ENCODE data around the gene KIAA0825.

KIAA0825 gene

DNA sequence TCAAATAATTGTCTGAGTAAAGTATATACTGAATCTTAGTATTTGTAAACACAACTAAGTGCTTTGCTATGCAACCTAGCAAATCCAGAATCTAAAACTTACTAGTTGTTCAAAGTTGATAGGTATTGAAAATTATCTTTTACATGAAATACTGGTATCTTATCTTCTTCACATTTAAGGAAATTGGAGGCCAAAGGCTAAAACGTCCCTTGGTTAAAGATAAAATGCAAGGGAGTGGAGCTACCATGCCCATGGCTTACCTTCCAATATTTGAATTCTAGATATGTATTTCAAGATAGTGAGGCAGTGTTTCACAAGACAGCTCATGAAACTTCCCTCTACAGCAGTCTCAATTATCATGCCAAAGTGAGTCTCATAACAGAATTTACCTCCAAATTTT lies 373.5 kb downstream of the KIAA0825 start:
- no peaks in the 10 kb centered on the region for H3K27me3 Mint-ChIP-seq
- ATAC-seq (replicated peaks) = no peak

DNA sequence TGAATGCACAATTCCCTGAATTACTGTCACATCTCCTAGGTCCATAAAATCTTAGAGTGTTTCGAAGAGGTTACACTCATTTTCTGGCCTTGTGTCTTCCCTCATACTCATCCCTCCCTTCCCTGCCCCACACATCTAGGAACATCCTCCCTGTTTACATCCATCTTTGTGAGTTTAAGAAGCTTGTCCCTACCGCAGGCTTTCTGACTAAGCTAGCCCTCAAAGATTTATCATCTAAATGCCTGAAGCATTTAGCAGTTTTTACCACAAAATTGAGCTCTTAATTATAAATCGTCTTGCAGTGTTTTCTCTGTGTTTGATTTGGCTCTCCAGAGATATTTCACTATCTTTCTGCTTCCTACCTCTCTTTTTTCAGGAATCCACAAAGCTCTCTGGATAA lies 374.8 kb downstream of the KIAA0825 start:
- no peaks in the 10 kb centered on the region for H3K9me3 Mint-ChIP-seq
- DNase-seq (no peak), ATAC-seq (replicated peaks) (no peak)
- no peaks in the 10 kb centered on the region for H3K4me1 Mint-ChIP-seq
- H3K36me3 Mint-ChIP-seq = no peaks in the 10 kb centered on the region
- H3K27ac Mint-ChIP-seq = no peak overlapping the region
- no peak overlapping the region for H3K4me3 Mint-ChIP-seq
- no peaks in the 10 kb centered on the region for H3K27me3 Mint-ChIP-seq

More for the DNA sequence above, 373.5 kb downstream of the KIAA0825 start:
- H3K9me3 Mint-ChIP-seq = no peaks in the 10 kb centered on the region
- H3K4me3 Mint-ChIP-seq = no peak overlapping the region
- DNase-seq = no peak
- H3K27ac Mint-ChIP-seq = no peak overlapping the region
- no peaks in the 10 kb centered on the region for H3K4me1 Mint-ChIP-seq
- no peaks in the 10 kb centered on the region for H3K36me3 Mint-ChIP-seq

DNA sequence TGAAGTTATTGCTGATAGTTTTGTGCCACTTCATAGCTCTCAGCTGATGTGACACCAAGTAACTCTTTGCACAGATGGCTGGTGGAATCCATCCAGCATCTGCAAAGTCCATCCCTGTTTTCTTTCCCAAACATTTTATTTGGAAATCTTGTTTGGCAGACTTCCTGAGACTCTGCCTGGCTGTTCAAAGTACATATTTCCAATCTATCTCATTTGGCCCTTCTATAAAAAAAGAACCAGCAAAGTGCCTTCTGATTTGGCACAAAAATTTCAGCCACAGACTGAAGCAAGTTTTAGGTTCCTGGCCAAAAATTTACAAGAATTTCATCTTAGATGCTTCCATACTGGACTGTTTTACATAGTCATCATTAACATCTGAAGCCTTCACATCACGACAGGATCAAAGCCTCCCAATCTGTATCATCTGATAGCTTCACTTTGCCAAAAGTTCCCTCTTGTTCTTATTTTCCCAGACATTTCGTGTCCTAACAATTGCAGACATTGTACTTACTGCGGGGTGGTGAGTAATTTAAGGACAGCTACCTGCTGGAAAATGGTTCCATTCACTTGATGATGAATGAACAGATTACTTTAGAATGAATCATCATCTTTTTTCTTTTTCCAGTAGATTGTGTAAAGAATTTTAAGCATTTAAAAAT lies 377.3 kb downstream of the KIAA0825 start:
- H3K27ac Mint-ChIP-seq = no peak overlapping the region
- H3K9me3 Mint-ChIP-seq = peaks cover 0 to 1% of the 10 kb centered on the region in 2 donors
- no peak for DNase-seq
- H3K4me1 Mint-ChIP-seq = no peaks in the 10 kb centered on the region
- H3K36me3 Mint-ChIP-seq = no peaks in the 10 kb centered on the region
- no peaks in the 10 kb centered on the region for H3K27me3 Mint-ChIP-seq
- no peak overlapping the region for H3K4me3 Mint-ChIP-seq
- no peak for ATAC-seq (replicated peaks)

DNA sequence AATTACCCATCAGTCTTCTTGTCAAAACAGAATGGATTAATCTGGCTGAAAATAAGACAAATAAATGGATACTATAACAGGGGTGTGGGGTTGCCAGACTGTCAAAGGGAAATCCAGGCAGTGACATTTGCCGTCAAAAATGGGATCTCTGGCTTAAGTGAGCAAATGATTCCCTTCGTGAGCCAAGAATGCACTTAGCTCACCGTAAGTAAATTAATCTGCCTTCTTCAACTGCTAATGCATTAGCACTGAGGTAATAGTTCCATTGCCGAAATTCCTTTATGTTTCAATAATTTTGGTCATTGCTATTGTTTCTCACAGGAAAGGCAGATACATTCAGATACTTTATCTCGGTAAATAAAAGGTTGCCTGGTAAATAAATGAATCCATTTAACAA lies 377.8 kb downstream of the KIAA0825 start:
- no peak for ATAC-seq (replicated peaks)
- no peak overlapping the region for H3K4me3 Mint-ChIP-seq
- no peak overlapping the region for H3K27ac Mint-ChIP-seq
- H3K27me3 Mint-ChIP-seq = no peaks in the 10 kb centered on the region
- H3K9me3 Mint-ChIP-seq = peaks cover 0 to 4% of the 10 kb centered on the region in 2 donors
- H3K4me1 Mint-ChIP-seq = no peaks in the 10 kb centered on the region
- H3K36me3 Mint-ChIP-seq = no peaks in the 10 kb centered on the region
- DNase-seq = no peak

DNA sequence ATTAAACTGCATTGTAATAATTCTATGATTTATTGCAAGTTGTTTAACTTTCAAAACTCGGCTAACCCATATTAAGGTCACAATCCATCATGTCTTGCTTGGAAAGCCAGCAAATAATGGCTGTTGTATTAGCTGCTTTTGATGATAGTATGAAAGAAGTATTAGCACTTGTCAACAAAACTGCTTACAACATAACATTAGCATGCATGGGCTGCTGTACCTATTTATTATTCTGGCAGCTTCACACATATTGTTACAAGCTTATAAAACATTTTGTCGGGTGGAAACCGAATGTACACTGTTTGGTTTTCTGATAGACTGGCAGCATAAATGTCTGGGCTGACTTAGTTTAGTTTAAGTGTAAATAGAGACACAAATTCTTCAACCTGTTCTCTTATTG lies 378.3 kb downstream of the KIAA0825 start:
- no peak overlapping the region for H3K4me3 Mint-ChIP-seq
- H3K36me3 Mint-ChIP-seq = peaks cover 0 to 4% of the 10 kb centered on the region in 2 donors
- peaks cover 3 to 8% of the 10 kb centered on the region in 2 donors for H3K9me3 Mint-ChIP-seq
- no peak for ATAC-seq (replicated peaks)
- no peaks in the 10 kb centered on the region for H3K4me1 Mint-ChIP-seq
- no peaks in the 10 kb centered on the region for H3K27me3 Mint-ChIP-seq
- H3K27ac Mint-ChIP-seq = no peak overlapping the region
- DNase-seq = no peak

DNA sequence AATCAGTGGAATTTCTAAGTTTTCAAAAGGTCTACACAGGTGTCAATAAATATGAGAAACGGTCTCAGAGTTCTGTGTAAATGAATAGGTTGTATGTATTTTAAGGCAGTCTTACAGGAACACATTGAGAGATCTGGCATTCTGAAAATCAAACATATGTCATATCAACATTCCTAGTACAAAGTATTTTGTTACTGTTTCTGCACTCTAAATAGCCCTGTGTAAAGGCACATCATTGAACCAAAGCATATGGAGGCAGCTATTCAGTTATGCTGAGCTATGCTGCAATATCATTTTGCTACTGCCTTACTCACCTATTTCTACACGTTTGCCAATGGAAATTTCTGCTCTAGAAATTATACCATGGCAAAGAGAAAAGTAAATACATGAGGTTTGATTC lies 379.1 kb downstream of the KIAA0825 start:
- H3K9me3 Mint-ChIP-seq = peaks cover 9 to 12% of the 10 kb centered on the region in 2 donors
- H3K4me1 Mint-ChIP-seq = no peaks in the 10 kb centered on the region
- H3K27ac Mint-ChIP-seq = no peak overlapping the region
- H3K27me3 Mint-ChIP-seq = no peaks in the 10 kb centered on the region
- H3K36me3 Mint-ChIP-seq = peaks cover 0 to 6% of the 10 kb centered on the region in 2 donors
- no peak overlapping the region for H3K4me3 Mint-ChIP-seq
- ATAC-seq (replicated peaks) (no peak), DNase-seq (no peak)

DNA sequence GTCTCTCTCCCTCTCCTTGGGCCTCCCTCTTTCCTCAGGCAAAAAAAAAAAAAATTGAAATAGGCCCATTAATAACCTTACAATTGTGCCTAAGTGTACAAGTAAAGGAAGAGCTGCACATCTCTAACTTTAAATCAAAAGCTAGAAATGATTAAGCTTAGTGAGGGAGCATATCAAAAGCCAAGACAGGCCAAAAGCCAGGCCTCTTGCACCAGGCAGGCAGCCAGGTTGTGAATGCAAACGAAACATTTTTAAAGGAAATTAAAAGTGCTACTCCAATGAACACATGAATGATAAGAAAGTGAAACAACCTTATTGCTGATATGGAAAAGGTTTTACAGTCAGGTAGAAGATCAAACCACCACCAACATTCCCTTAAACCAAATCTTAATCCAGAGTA lies 383.4 kb downstream of the KIAA0825 start:
- no peaks in the 10 kb centered on the region for H3K27me3 Mint-ChIP-seq
- ATAC-seq (replicated peaks) (no peak), DNase-seq (no peak)
- no peak overlapping the region for H3K27ac Mint-ChIP-seq
- H3K4me1 Mint-ChIP-seq = no peaks in the 10 kb centered on the region
- H3K36me3 Mint-ChIP-seq = peaks cover 0 to 9% of the 10 kb centered on the region in 2 donors
- peaks cover 9 to 12% of the 10 kb centered on the region in 2 donors for H3K9me3 Mint-ChIP-seq
- no peak overlapping the region for H3K4me3 Mint-ChIP-seq

DNA sequence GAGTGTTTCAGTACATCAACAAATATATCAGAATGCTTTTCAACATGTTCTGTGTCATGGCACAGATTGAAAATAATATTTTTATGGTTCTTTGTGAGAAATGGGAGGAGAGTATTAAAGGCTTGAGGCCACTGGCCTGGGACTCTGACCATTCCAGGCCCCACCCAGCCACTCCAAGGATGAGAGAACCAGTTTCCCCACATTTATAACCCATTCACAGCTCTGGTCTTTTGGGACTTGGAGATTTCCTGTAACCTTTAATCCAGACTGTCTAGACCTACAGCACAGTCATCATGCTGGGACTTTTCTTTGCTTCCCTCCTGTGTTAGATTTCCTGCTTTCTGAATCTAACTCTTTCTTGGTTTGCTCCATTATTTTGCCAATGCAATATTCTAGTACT lies 389.6 kb downstream of the KIAA0825 start:
- no peak for ATAC-seq (replicated peaks)
- Mint-ChIP-seq H3K27ac (no peak overlapping the region), H3K4me1 (no peaks in the 10 kb centered on the region)

DNA sequence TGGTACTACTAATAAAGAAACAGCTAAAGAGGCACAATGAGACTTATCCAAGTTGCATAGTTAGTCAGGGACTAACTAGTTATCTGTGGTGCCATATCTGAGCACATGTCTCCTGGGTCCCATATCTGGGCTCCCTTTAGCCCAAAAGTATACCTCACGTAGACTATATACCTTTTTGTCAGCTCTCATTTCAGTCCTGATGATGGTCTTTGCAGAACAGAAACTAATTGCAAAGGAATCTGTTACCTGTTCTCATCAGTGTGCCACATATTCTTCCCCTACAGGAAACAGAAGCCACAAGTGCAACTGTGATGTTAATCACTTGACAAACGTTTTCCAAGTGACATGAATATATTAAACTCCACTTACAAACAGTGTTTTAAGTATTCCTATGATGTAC lies 395.2 kb downstream of the KIAA0825 start:
- no peak for DNase-seq

More for the DNA sequence above, 389.6 kb downstream of the KIAA0825 start:
- H3K27me3 Mint-ChIP-seq = no peaks in the 10 kb centered on the region
- DNase-seq = no peak
- peaks cover 0 to 3% of the 10 kb centered on the region in 2 donors for H3K36me3 Mint-ChIP-seq
- no peaks in the 10 kb centered on the region for H3K9me3 Mint-ChIP-seq
- no peak overlapping the region for H3K4me3 Mint-ChIP-seq

DNA sequence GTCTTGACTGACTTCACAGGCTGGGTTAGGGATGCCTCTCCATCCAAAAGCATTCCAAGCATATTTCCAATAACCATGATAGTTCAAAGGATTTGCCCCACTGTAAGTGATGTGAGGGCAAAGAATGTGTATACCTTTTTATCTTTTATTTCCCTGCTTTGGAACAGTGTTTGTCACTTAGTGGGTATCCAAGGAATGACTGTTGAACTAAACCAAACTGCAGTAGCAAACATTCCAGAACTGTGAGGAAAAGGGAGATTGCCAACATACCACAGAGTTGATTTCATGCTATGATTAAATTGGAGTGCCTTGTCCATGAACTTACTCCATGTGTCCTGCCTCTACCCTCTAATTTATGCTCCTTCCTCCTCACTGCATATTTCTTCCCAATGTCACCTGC lies 400.0 kb downstream of the KIAA0825 start:
- no peak overlapping the region for H3K27ac Mint-ChIP-seq
- no peaks in the 10 kb centered on the region for H3K36me3 Mint-ChIP-seq
- DNase-seq (no peak), ATAC-seq (replicated peaks) (no peak)
- no peaks in the 10 kb centered on the region for H3K9me3 Mint-ChIP-seq
- no peaks in the 10 kb centered on the region for H3K4me1 Mint-ChIP-seq
- no peaks in the 10 kb centered on the region for H3K27me3 Mint-ChIP-seq
- no peak overlapping the region for H3K4me3 Mint-ChIP-seq

More for the DNA sequence above, 395.2 kb downstream of the KIAA0825 start:
- H3K36me3 Mint-ChIP-seq = no peaks in the 10 kb centered on the region
- H3K9me3 Mint-ChIP-seq = no peaks in the 10 kb centered on the region
- no peak overlapping the region for H3K27ac Mint-ChIP-seq
- no peak overlapping the region for H3K4me3 Mint-ChIP-seq
- no peak for ATAC-seq (replicated peaks)
- no peaks in the 10 kb centered on the region for H3K4me1 Mint-ChIP-seq
- no peaks in the 10 kb centered on the region for H3K27me3 Mint-ChIP-seq

DNA sequence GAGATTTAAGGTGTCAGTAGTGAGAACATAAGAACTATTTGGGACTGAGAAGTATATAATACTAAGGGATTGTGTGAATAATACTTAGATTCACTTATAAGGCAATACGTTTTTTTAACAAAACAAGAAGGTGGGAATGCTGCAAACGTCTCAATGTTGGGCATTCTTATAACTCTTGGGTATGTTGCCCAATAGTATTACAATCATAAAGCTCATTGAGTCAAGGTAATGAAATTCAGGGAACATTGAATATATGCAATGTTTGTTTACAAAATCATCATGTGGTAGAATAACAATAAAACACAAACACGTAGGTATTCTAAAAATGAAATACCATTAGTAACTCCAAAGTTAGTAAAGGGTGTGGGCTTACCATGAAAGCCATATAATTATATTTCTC lies 400.7 kb downstream of the KIAA0825 start:
- Mint-ChIP-seq H3K27me3 (no peaks in the 10 kb centered on the region), H3K4me3 (no peak overlapping the region), H3K27ac (no peak overlapping the region), H3K36me3 (no peaks in the 10 kb centered on the region), H3K4me1 (no peaks in the 10 kb centered on the region), H3K9me3 (no peaks in the 10 kb centered on the region)
- no peak for ATAC-seq (replicated peaks)
- no peak for DNase-seq

DNA sequence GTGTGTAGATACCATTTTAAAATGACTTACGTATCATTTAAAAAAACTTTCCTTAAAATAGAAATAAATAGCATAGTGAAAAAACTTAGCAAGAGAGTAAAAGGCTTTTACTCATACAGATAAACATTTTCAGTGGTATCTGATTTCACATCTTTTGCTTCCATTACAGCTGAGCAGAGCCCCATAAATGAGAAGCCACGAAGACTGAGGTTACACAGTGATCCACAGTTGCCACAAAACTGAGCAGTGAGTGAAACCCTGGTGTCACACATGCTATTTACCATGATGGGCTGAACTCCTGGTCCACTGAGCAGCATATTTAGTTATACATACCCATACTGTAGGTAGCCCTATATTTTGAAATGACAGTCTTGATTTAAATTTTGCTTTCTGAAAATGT lies 401.2 kb downstream of the KIAA0825 start:
- Mint-ChIP-seq H3K36me3 (no peaks in the 10 kb centered on the region), H3K4me1 (no peaks in the 10 kb centered on the region), H3K27me3 (no peaks in the 10 kb centered on the region), H3K27ac (no peak overlapping the region), H3K4me3 (no peak overlapping the region), H3K9me3 (no peaks in the 10 kb centered on the region)
- no peak for DNase-seq
- no peak for ATAC-seq (replicated peaks)

DNA sequence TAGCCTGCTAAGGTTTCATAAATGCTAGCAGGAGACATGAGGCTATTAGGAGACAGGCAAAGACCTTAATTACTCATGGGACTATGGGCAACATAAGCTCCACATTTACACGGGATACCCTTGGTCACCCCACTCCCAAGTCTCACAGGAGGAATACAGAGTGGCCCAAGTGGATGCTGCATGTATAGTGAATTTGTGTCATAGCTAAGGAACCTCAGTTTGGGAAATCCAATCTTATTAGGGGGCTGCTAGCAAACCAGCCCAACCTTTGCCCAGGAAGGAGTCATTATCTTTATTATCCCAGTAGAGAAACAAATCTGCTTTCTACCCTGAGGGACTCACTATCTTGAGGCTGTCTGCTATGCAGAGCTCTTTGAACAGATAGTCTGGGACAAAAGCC lies 405.9 kb downstream of the KIAA0825 start:
- Mint-ChIP-seq H3K4me1 (no peaks in the 10 kb centered on the region), H3K27me3 (peaks cover 0 to 6% of the 10 kb centered on the region in 2 donors), H3K4me3 (no peak overlapping the region), H3K27ac (no peak overlapping the region), H3K9me3 (no peaks in the 10 kb centered on the region), H3K36me3 (no peaks in the 10 kb centered on the region)
- no peak for DNase-seq
- no peak for ATAC-seq (replicated peaks)

DNA sequence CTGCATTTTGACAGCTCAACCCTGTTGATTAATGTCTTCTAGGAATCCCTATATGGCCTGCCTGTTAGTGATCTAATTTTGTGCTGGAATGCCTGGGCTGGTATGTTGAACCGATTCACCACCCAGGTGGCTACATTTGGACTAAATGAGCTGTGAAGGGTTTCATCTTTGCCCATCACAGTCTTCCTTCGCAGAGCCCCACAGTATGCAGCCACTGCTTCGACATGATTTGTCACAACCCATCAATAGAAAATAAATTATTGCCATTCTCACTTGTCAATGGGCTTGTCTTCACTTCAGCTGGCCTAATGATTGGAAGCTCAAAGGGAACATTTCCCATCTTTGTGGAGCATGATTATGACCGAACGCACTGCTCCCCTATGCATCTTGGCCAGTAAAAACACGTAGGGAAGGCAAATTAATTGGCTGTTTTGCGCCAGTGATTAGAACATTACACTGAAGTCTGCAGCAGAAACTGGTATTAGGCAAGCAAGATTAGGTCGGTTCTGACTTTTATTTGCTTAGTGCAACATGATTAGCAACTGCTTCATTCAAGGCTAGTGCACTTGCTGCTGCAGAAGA lies 408.5 kb downstream of the KIAA0825 start:
- H3K9me3 Mint-ChIP-seq = no peaks in the 10 kb centered on the region
- no peaks in the 10 kb centered on the region for H3K36me3 Mint-ChIP-seq
- H3K4me1 Mint-ChIP-seq = no peaks in the 10 kb centered on the region
- ATAC-seq (replicated peaks) = no peak
- no peak overlapping the region for H3K27ac Mint-ChIP-seq
- H3K27me3 Mint-ChIP-seq = peaks cover 0 to 6% of the 10 kb centered on the region in 2 donors
- DNase-seq = no peak
- H3K4me3 Mint-ChIP-seq = no peak overlapping the region

DNA sequence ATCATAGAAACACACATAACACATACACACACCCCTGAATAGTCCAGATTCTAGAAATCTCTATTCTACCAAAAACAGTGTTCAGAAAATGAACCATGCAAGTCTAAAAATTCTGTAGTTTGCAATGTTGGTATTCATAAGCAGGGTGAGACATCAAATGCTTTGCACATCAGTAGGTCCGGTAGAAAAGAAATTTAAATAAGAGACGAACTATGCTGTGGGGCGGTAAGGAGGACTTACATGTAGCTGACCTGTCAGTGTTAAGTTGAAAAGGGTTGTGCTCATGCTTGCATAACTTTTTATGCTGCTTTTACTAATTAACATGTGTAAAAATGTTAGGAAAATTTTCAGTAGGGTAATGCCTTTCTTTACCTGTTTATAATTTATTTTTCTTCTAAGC lies 409.1 kb downstream of the KIAA0825 start:
- Mint-ChIP-seq H3K27ac (no peak overlapping the region), H3K9me3 (no peaks in the 10 kb centered on the region), H3K27me3 (peaks cover 0 to 6% of the 10 kb centered on the region in 2 donors), H3K4me3 (no peak overlapping the region), H3K4me1 (no peaks in the 10 kb centered on the region), H3K36me3 (no peaks in the 10 kb centered on the region)
- ATAC-seq (replicated peaks) = no peak
- no peak for DNase-seq
